GM21423 (cell line): ENCODE measurements around the gene LUZP1.
A peak's percentile ranks its signal among the peaks of the same experiment; 100 is the strongest.
"Not testable (repeated sequence)": the region's sequence is repeated elsewhere in the genome, so short reads cannot be mapped to it uniquely, and the experiment has no call there.

Experiments
- ATAC-seq: cut with Tn5 transposase; IDR thresholded peaks from one replicate; pipeline ENCODE4 v1.9.1; 2021; ENCODE audit warnings: mild to moderate bottlenecking, moderate library complexity; ENCODE audit not compliant: unreplicated experiment

The LUZP1 gene

DNA sequence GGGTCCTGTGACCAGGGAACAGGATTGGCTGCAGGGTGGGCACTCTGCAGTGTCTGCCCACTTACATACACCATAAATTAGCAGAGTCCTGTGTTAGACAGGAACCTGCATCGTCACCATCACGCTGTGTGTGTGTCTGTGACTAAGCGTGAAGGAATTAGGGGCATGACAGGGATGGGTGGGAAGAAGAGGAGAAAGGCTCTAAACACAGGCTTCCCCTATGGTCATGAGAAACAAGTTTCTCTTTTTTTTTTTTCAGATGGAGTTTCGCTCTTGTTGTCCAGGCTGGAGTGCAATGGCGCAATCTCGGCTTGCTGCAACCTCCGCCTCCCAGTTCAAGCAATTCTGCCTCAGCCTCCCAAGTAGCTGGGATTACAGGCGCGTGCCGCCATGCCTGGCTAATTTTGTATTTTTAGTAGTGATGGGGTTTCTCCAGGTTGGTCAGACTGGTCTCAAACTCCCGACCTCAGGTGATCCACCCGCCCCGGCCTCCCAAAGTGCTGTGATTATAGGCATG, 20.3 kb upstream of the LUZP1 start:
- ATAC-seq = not testable (repeated sequence)

DNA sequence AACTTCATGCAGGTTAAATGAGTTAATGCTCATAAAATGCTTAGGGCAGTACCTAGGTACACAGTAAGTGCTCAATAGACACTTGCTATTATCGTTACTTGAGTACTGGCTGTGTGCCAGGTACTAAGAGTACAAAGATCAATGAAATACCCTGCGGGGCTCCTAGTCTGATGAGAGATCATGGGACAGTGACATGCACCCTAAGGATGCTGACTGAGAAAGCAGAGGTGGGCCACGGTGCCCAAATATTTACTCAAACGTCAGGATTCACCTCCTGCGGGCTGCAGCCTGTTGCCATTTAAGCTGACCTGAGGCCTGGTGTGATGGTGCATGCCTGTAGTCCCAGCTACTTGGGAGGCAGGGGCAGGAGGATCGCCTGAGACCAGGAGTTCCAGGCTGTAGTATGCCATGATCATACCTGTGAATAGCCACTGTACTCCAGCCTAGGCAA, 19.8 kb upstream of the LUZP1 start:
- no peak for ATAC-seq

DNA sequence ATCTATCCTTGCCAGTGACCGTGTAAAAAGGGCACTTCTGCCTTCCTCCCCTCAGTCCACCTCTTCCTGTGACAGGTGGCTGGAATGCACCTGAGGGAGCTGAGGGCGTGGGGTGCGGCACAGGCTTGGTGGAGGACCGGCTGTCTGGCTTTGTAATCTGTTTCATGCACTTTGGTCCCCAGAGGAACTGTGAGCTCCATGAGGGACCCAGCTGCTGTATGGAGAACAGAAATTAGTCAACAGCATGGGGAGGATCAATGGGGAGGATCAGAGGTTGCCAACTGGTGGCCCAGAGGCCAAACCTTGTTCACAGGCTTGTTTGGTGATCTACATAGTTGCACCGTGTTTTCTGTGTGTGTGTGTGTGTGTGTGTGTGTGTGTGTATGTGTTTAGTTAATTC, 19.0 kb upstream of the LUZP1 start:
- ATAC-seq = no peak

GRCh38 chr1:23185381-23185780, 16.7 kb upstream of the LUZP1 start:
- no peak for ATAC-seq

- ATAC-seq = no peak
Measured at GRCh38 chr1:23184212-23184934, 15.7 kb upstream of the LUZP1 start.

GRCh38 chr1:23179862-23180261, 11.2 kb upstream of the LUZP1 start:
- no peak for ATAC-seq

DNA sequence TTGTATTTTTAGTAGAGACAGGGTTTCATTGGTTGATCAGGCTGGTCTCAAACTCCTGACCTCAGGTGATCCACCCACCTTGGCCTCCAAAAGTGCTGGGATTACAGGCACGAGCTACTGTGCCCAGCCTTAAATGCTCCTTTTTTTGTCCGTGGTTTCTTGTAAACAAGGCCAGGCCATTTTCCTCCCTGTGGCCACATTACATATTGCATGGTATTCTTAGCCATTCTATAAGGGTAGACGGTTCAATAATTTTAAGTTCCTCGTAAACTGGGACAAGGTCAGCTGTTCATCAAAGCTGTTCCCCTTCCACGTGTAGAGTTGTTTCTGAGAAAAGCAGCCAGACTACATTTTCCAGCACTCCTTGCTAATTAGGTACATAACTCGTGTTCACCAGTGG, 10.3 kb upstream of the LUZP1 start:
- no peak for ATAC-seq

- no peak for ATAC-seq
Measured at GRCh38 chr1:23178414-23178813, 9.8 kb upstream of the LUZP1 start.

DNA sequence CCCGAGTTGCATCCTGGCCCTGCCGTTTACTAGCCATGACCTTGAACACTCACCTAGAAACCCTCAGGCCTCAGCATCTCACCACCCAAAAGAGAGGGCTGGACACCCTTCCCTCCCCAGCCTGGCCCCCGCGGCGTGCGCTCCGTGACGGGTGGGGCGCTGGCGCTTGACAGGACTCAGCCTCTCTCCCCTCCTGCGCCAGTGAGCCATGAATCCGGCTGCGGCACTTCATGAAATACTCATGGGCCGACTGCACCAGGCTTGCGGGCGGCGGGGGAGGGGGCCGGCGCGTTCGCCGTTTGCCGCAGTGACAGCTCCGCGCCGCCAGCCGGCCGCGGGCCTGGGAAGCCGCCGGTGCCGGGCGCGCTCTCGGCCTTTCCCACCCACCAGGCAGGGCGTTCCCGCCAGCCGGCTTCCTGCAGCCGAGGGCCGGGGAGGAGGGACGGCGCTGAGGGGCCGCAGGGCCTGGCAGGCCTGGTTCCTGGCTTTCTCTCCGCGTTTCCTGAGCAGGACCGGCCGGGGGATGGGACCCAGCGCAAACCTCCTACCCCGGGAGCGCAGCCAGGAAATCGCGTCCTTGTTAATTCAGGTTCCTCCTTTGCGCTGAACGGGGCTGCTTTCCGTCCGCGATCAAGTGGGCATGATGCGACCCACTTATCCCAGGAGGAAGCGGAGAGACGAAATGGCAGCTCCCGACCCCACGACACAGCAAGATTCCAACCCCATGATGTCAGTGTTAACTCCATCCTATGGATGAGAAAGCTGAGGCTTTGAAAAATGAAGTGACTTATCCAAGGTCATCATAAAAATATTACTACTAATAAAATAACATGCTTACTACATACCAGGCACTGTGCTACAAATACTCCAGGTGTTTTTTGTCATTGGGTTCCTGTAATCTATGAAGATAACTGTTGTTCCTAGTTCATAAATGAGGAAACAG, 9.1 kb upstream of the LUZP1 start:
- ATAC-seq = peak; percentile 89

GRCh38 chr1:23177031-23177430, 8.4 kb upstream of the LUZP1 start:
- ATAC-seq = no peak

- ATAC-seq = no peak
Measured at GRCh38 chr1:23174426-23175110, 5.9 kb upstream of the LUZP1 start.

GRCh38 chr1:23171181-23171755, 2.6 kb upstream of the LUZP1 start:
- ATAC-seq = no peak

DNA sequence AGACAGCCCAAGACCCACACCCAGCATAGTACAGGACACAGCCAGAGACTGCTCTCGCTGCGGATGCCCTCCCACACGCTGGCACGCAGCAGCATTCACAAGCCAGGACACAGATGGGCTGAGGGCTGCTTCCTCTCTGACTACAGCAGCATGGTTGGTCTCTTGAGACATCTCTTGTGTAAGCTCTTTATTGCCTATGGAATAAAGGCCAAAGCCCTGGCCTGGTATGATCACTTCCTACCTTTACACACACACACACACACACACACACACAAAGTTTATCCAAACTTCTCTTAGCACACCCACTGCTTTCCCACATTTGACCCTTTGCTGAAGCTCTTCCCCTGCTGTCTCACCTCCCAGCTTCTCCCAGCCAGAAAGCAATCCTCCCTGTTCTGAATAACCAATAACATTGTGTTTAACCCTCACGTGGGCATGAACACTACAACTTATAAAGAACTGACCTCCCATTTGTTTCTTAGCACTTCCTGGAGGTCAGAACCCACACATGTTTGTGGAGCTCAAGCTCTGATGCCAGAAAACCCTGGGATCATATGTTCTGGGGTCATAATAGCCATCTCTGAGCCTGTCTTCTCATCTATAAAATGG, 1.2 kb upstream of the LUZP1 start:
- ATAC-seq = no peak

DNA sequence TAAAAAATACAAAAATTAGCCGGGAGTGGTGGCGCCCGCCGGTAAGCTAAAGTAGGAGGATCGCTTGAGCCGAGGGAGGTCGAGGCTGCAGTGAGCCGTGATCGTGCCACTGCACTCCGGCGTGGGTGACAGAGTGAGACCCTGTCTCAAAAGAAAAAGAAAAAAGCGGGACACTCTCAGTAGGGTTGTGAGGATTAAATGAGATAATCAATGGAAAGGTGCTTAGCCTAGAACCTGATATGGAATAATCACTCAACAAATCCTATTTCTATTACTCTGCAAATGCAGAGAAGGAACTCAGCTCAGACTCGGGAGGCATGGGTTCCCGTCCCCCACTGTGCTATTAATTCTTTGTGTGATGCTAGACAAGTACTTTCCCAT, 529 bp upstream of the LUZP1 start:
- ATAC-seq = no peak

GRCh38 chr1:23168079-23168444, 594 bp downstream of the LUZP1 start:
- ATAC-seq = no peak

DNA sequence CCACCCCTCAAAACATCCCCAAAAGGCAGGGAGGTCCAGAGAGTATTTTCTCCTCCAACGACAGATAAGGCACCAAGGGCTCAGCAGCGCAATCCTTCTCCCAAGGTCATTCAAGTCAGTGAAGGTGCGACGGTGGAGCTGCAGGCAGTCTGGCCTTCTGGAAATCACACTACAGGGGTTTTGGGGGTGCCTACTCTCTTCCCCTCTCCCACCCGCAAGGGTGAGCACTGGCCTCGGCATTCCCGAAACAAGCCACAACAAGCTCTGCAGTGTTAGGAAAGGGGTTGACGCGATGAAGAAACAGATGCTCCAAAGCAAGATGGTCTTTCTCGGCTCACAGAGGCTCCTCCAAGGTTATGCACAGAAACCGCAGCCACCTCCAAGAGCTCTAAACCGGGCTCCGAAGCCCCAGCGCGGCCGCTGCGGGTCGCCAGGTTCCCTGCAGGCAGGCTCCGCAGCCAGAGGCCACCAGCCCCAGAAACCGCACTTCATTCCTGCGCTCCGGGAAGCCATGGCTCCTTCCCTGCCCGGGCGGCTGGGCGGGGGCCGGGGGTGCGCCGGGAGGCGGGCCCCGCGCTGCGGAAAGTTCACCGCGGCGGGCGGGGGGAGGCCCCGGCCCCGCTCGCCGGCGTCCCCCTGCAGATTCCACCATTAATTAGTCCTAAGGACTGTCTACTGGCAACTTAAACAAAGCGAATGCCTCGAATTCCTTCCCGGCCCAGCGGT, 1.1 kb downstream of the LUZP1 start:
- no peak for ATAC-seq

DNA sequence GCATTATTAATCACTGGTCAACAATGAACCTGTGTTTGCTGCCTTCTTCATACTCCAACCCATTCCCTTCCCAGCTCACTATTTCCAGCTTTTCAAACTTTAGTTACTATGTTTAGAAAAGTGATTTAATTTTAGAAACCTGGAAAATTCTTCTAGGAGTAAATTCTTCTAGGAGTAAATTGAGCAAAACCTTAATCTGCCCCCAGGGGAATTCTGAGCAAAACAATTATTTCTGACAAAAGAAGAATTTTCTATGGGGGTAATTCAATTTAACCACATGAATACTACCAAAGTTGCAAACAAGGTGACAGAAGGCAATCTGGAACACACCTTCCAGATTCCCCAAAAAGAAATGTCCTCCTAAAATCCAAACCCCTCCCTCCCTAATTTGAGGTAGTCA, 1.8 kb downstream of the LUZP1 start:
- ATAC-seq = no peak

GRCh38 chr1:23163395-23163794, 5.3 kb downstream of the LUZP1 start:
- ATAC-seq = no peak

GRCh38 chr1:23159963-23160877, 8.4 kb downstream of the LUZP1 start:
- no peak for ATAC-seq
